Measurements from ENCODE around the gene IGSF22.

GRCh38 chr11:18657673-18658072, 68.3 kb downstream of the IGSF22 start:
- TF ChIP-seq CTCF (IDR thresholded peaks at IDR 0.05; ENCODE audit: control extremely low read depth in 1 of 3, insufficient read depth in 1 of 3, low read depth in 1 of 3, low read length in 3 of 3) = no peak
- no peak for TF ChIP-seq POU5F1 (IDR thresholded peaks at IDR 0.05; ENCODE audit: low read depth, low read length)
- no peak for TF ChIP-seq SP4 (IDR thresholded peaks at IDR 0.05; ENCODE audit: low read length)
- TF ChIP-seq POLR2A (IDR thresholded peaks at IDR 0.05; ENCODE audit: control extremely low read depth in 1 of 2, low read depth in 2 of 2, low read length in 2 of 2) = no peak
- TF ChIP-seq YY1 (IDR thresholded peaks at IDR 0.05; ENCODE audit: low read depth, low read length) = no peak
